ENCODE data around the gene ZFR2. TPM values are rescaled to one million over a fixed set of nuclear protein-coding genes. Genes with fewer than 3 reads are reported as not detected.
A peak's percentile ranks its signal among the peaks of the same experiment; 100 is the strongest.

Gene ZFR2
- total RNA-seq, 4 donors from 2014 or later: 0.69 TPM; not detected in 3

- 7% methylated on average over 29 of the region's 101 CpGs for WGBS
- Histone ChIP-seq H3K4me3 (peak within 1 kb of the TSS; percentile 20 to 44 (median 38)), H3K9me3 (peaks cover 8 to 20% (median 17%) of the 10 kb centered on the region in 4 donors), H3K4me1 (peaks cover 5 to 14% (median 9%) of the 10 kb centered on the region in 4 donors), H3K27me3 (peaks cover 0 to 68% (median 14%) of the 10 kb centered on the region in 4 donors), H3K36me3 (no peaks in the 10 kb centered on the region), H3K27ac (replicated peaks in 1 of 4) (no peak within 1 kb of the TSS)
- TF ChIP-seq POLR2AphosphoS5 (IDR thresholded peaks at IDR 0.05) (no peak), CTCF (IDR thresholded peaks at IDR 0.05) (no peak), EP300 (IDR thresholded peaks at IDR 0.05) (no peak), POLR2A (IDR thresholded peaks at IDR 0.05; ENCODE audit: low read depth) (no peak)
- DNase-seq (ENCODE audit: extremely low spot score): no peak
- intact Hi-C loops (cut with DNase I): no loop called here
These were observed 82.7 kb downstream of the ZFR2 start, which contains the start of gene MATK for GRCh38 chr19:3785938-3786824. Gene MATK, minus strand, starts transcription at chr19:3786381. Its CDS starts 1,246 bp downstream, at chr19:3785135.

DNA sequence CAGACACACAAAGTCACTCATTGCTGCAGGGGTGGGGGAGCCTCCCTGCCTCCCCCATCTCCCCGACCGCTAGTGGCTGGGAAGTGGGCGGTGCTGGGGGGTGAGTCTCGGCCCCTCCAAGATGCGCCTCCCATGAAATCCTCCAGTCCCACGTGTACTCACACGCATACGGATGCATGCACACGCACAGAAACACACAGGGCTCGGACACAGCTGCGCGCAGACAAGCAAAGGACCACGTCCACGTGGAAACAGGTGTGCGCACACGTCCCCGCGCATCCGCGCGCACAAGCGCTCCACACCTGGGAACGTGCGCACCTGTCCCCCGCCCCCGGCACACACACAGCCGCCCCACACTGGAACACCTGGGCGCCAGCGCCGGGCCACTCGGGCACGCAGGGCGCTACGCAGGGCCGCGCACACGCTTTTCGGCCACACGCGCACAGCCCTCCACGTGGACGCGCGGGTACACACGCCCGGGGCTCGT is 83.3 kb downstream of the ZFR2 start:
- TF ChIP-seq EP300 (IDR thresholded peaks at IDR 0.05) (no peak), POLR2AphosphoS5 (IDR thresholded peaks at IDR 0.05) (no peak), POLR2A (IDR thresholded peaks at IDR 0.05; ENCODE audit: low read depth) (no peak)
- intact Hi-C loops (cut with DNase I): no loop called here
- no peaks in the 10 kb centered on the region for H3K36me3 ChIP-seq
- peaks cover 10 to 26% (median 23%) of the 10 kb centered on the region in 4 donors for H3K9me3 ChIP-seq
- H3K27ac ChIP-seq (replicated peaks in 1 of 4): no peak overlapping the region
- DNase-seq (ENCODE audit: extremely low spot score): no peak
- H3K4me1 ChIP-seq: peaks cover 5 to 14% (median 9%) of the 10 kb centered on the region in 4 donors
- 0% methylated on average over 7 of the region's 47 CpGs for WGBS
- H3K4me3 ChIP-seq: peak overlapping the region; percentile 20 to 44 (median 38)
- H3K27me3 ChIP-seq: peaks cover 0 to 65% (median 14%) of the 10 kb centered on the region in 4 donors

GRCh38 chr19:3784607-3785450 is 84.0 kb downstream of the ZFR2 start:
- WGBS: 24% methylated on average over 17 of the region's 25 CpGs
- no peak for TF ChIP-seq POLR2A (IDR thresholded peaks at IDR 0.05; ENCODE audit: low read depth)
- no peak for TF ChIP-seq CTCF (IDR thresholded peaks at IDR 0.05)
- TF ChIP-seq POLR2AphosphoS5 (IDR thresholded peaks at IDR 0.05): no peak
- TF ChIP-seq EP300 (IDR thresholded peaks at IDR 0.05): no peak
- peaks cover 0 to 62% (median 14%) of the 10 kb centered on the region in 4 donors for H3K27me3 ChIP-seq
- peak overlapping the region in 3 of 4 donors; percentile 20 to 44 (median 38) for H3K4me3 ChIP-seq
- no peak for DNase-seq (ENCODE audit: extremely low spot score)
- no peaks in the 10 kb centered on the region for H3K36me3 ChIP-seq
- H3K9me3 ChIP-seq: peaks cover 10 to 27% (median 23%) of the 10 kb centered on the region in 4 donors
- intact Hi-C loops (cut with DNase I): no loop called here
- H3K27ac ChIP-seq (replicated peaks in 1 of 4): no peak overlapping the region
- peaks cover 5 to 14% (median 9%) of the 10 kb centered on the region in 4 donors for H3K4me1 ChIP-seq

GRCh38 chr19:3783660-3784584 is 84.9 kb downstream of the ZFR2 start:
- 76% methylated on average over 20 of the region's 49 CpGs for WGBS

More at GRCh38 chr19:3783660-3784584, 84.9 kb downstream of the ZFR2 start:
- no peak overlapping the region for H3K4me3 ChIP-seq
- H3K9me3 ChIP-seq: peaks cover 10 to 27% (median 23%) of the 10 kb centered on the region in 4 donors
- TF ChIP-seq POLR2AphosphoS5 (IDR thresholded peaks at IDR 0.05): no peak
- TF ChIP-seq CTCF (IDR thresholded peaks at IDR 0.05): peak in 1 of 3 experiments; percentile 8
- TF ChIP-seq EP300 (IDR thresholded peaks at IDR 0.05): no peak
- peaks cover 0 to 71% (median 14%) of the 10 kb centered on the region in 4 donors for H3K27me3 ChIP-seq
- no peak overlapping the region for H3K27ac ChIP-seq (replicated peaks in 1 of 4)
- intact Hi-C loops (cut with DNase I): no loop called here
- peaks cover 5 to 14% (median 9%) of the 10 kb centered on the region in 4 donors for H3K4me1 ChIP-seq
- no peaks in the 10 kb centered on the region for H3K36me3 ChIP-seq
- DNase-seq (ENCODE audit: extremely low spot score): no peak
